Neuron (in vitro differentiated cells): Measurements from ENCODE around the gene NARS2.

Source experiments
- H2AFZ ChIP-seq: one replicate; pipeline ENCODE4 v1.6.1; 2013; ENCODE audit warnings: low read depth, mild to moderate bottlenecking, inconsistent platforms, low read length, moderate library complexity
- H3K27me3 ChIP-seq: one replicate; pipeline ENCODE4 v1.6.1; 2013; ENCODE audit warnings: low read length; ENCODE audit not compliant: insufficient read depth
- H3K36me3 ChIP-seq: one replicate; pipeline ENCODE4 v1.6.1; 2013; ENCODE audit warnings: low read length; ENCODE audit not compliant: insufficient read depth
- H3K4me1 ChIP-seq: one replicate; pipeline ENCODE4 v1.6.1; 2013; ENCODE audit warnings: low read length; ENCODE audit not compliant: insufficient read depth
- H3K4me3 ChIP-seq: 2 replicates; pipeline ENCODE4 v1.5.1; 2013; ENCODE audit warnings: mild to moderate bottlenecking, low read length, moderate library complexity
- H3K9me3 ChIP-seq: one replicate; pipeline ENCODE4 v1.6.1; 2013; ENCODE audit warnings: low read length

NARS2 gene

GRCh38 chr11:78399136-78399535 is 175.5 kb downstream of the NARS2 start:
- peaks cover 4% of the 10 kb centered on the region for H3K36me3 ChIP-seq
- H3K4me1 ChIP-seq = no peaks in the 10 kb centered on the region
- H3K27me3 ChIP-seq = no peaks in the 10 kb centered on the region
- no peak overlapping the region for H3K4me3 ChIP-seq
- H2AFZ ChIP-seq = no peak overlapping the region
- H3K9me3 ChIP-seq = peaks cover 2% of the 10 kb centered on the region

- no peaks in the 10 kb centered on the region for H3K27me3 ChIP-seq
- H3K4me1 ChIP-seq = no peaks in the 10 kb centered on the region
- peaks cover 4% of the 10 kb centered on the region for H3K36me3 ChIP-seq
- H2AFZ ChIP-seq = no peak overlapping the region
- peaks cover 2% of the 10 kb centered on the region for H3K9me3 ChIP-seq
- no peak overlapping the region for H3K4me3 ChIP-seq
Measured at GRCh38 chr11:78398715-78399114, 175.9 kb downstream of the NARS2 start.

GRCh38 chr11:78397398-78397797 is 177.3 kb downstream of the NARS2 start:
- Histone ChIP-seq H3K27me3 (no peaks in the 10 kb centered on the region), H3K9me3 (peaks cover 2% of the 10 kb centered on the region)

GRCh38 chr11:78395597-78395996 is 179.1 kb downstream of the NARS2 start:
- Histone ChIP-seq H3K4me3 (no peak overlapping the region), H3K9me3 (peaks cover 3% of the 10 kb centered on the region), H3K27me3 (no peaks in the 10 kb centered on the region), H3K36me3 (no peaks in the 10 kb centered on the region), H3K4me1 (peaks cover 8% of the 10 kb centered on the region), H2AFZ (no peak overlapping the region)

More at GRCh38 chr11:78397398-78397797, 177.3 kb downstream of the NARS2 start:
- Histone ChIP-seq H3K36me3 (peaks cover 4% of the 10 kb centered on the region), H3K4me3 (no peak overlapping the region), H2AFZ (no peak overlapping the region), H3K4me1 (peaks cover 8% of the 10 kb centered on the region)

GRCh38 chr11:78392854-78393253 is 181.8 kb downstream of the NARS2 start:
- Histone ChIP-seq H3K9me3 (peaks cover 3% of the 10 kb centered on the region), H3K36me3 (no peaks in the 10 kb centered on the region), H3K27me3 (no peaks in the 10 kb centered on the region), H3K4me3 (no peak overlapping the region), H2AFZ (no peak overlapping the region), H3K4me1 (peaks cover 8% of the 10 kb centered on the region)

- Histone ChIP-seq H3K4me1 (peaks cover 8% of the 10 kb centered on the region), H3K9me3 (peaks cover 3% of the 10 kb centered on the region), H2AFZ (no peak overlapping the region), H3K4me3 (no peak overlapping the region), H3K36me3 (no peaks in the 10 kb centered on the region), H3K27me3 (no peaks in the 10 kb centered on the region)
Measured at GRCh38 chr11:78391424-78391823, 183.2 kb downstream of the NARS2 start.

GRCh38 chr11:78390809-78391208 is 183.9 kb downstream of the NARS2 start:
- Histone ChIP-seq H3K4me3 (no peak overlapping the region), H3K9me3 (peaks cover 3% of the 10 kb centered on the region), H3K4me1 (peaks cover 8% of the 10 kb centered on the region), H2AFZ (no peak overlapping the region), H3K36me3 (no peaks in the 10 kb centered on the region), H3K27me3 (no peaks in the 10 kb centered on the region)

GRCh38 chr11:78386215-78386941 is 188.3 kb downstream of the NARS2 start:
- no peaks in the 10 kb centered on the region for H3K4me1 ChIP-seq
- peaks cover 21% of the 10 kb centered on the region for H3K9me3 ChIP-seq
- no peak overlapping the region for H3K4me3 ChIP-seq
- peaks cover 4% of the 10 kb centered on the region for H3K36me3 ChIP-seq
- no peaks in the 10 kb centered on the region for H3K27me3 ChIP-seq
- no peak overlapping the region for H2AFZ ChIP-seq
